Smooth muscle cell (in vitro differentiated cells): ENCODE results near the gene MBLAC1. TPM values are rescaled to one million over a fixed set of nuclear protein-coding genes. Genes with fewer than 3 reads are reported as not detected.

ENCODE experiments used
- DNase-seq: peaks from one replicate; lab custom pipeline; 2025; ENCODE audit not compliant: unreplicated experiment; lab: John Stamatoyannopoulos, UW
- H2AFZ ChIP-seq: fragments of 200-600 bp; sonication (generic); 2 replicates; pipeline ENCODE4 v1.6.0; 2016; ENCODE audit warnings: antibody characterized with exemption, low read depth, mild to moderate bottlenecking
- H3F3A ChIP-seq: fragments of 200-600 bp; sonication (generic); 2 replicates; pipeline ENCODE4 v1.6.0; 2017; ENCODE audit warnings: antibody characterized with exemption, low read depth
- H3K27ac ChIP-seq: fragments of 200-600 bp; sonication (generic); 2 replicates; pipeline ENCODE4 v1.5.1; 2016; ENCODE audit warnings: low read depth, mild to moderate bottlenecking
- H3K27me3 ChIP-seq: fragments of 200-600 bp; sonication (generic); 2 replicates; pipeline ENCODE4 v1.6.1; 2016; ENCODE audit warnings: low read depth, mild to moderate bottlenecking
- H3K36me3 ChIP-seq: fragments of 200-600 bp; sonication (generic); 2 replicates; pipeline ENCODE4 v1.5.1; 2016; ENCODE audit warnings: low read depth
- H3K4me1 ChIP-seq: fragments of 200-600 bp; sonication (generic); 2 replicates; pipeline ENCODE4 v1.5.1; 2016; ENCODE audit warnings: low read depth
- H3K4me2 ChIP-seq: fragments of 200-600 bp; sonication (generic); 2 replicates; pipeline ENCODE4 v1.6.0; 2016; ENCODE audit warnings: mild to moderate bottlenecking
- H3K4me3 ChIP-seq: fragments of 200-600 bp; sonication (generic); 2 replicates; pipeline ENCODE4 v1.5.1; 2016; ENCODE audit warnings: mild to moderate bottlenecking
- H3K79me2 ChIP-seq: fragments of 200-600 bp; sonication (generic); 2 replicates; pipeline ENCODE4 v1.6.0; 2016; ENCODE audit warnings: low read depth, mild to moderate bottlenecking
- H3K9ac ChIP-seq: fragments of 200-600 bp; sonication (generic); 2 replicates; pipeline ENCODE4 v1.6.0; 2016; ENCODE audit warnings: low read depth
- H3K9me3 ChIP-seq: fragments of 200-600 bp; sonication (generic); replicated peaks from 2 replicates; pipeline ENCODE4 v1.5.1; 2016; ENCODE audit warnings: low read depth
- H4K20me1 ChIP-seq: fragments of 200-600 bp; sonication (generic); 2 replicates; pipeline ENCODE4 v1.6.0; 2016; ENCODE audit warnings: low read depth
- CTCF ChIP-seq: fragments of 200-600 bp; sonication (generic); IDR thresholded peaks from 2 replicates; pipeline ENCODE4 v1.5.1; 2017; ENCODE audit warnings: borderline replicate concordance, mild to moderate bottlenecking, antibody characterized with exemption; ENCODE audit not compliant: insufficient read depth, poor library complexity, severe bottlenecking
- WGBS: methylation state at CpG from one replicate; pipeline ENCODE4 v1.1.7; 2016; ENCODE audit warnings: low lambda C conversion rate; 5-methylcytosine and 5-hydroxymethylcytosine counted together
- polyA plus RNA-seq: library from polyadenylated mRNA; unstranded; fragments of >200 nt; fragmentation: Nextera tagmentation; extraction: Ambion mirVana; gene quantifications from 2 replicates; pipeline ENCODE4 v1.2.1, GENCODE V29; 2016
- total RNA-seq: library from RNA; depleted of rRNA; stranded (reverse); fragments of >200 nt; gene quantifications from 2 replicates; pipeline ENCODE4 v1.2.3, GENCODE V29; 2014

The MBLAC1 gene
- total and polyA plus RNA-seq, 2 experiments from 2014 or later, result 0.76 to 2.3 TPM

GRCh38 chr7:100155553-100156317 lies 29.0 kb downstream of the MBLAC1 start:
- Histone ChIP-seq H2AFZ (no peak overlapping the region), H4K20me1 (peaks cover 27% of the 10 kb centered on the region), H3K27me3 (no peaks in the 10 kb centered on the region), H3K27ac (no peak overlapping the region), H3K4me2 (no peak overlapping the region), H3K4me3 (no peak overlapping the region), H3F3A (peaks cover 10% of the 10 kb centered on the region), H3K79me2 (no peaks in the 10 kb centered on the region), H3K9me3 (no peaks in the 10 kb centered on the region), H3K36me3 (no peaks in the 10 kb centered on the region), H3K9ac (no peak overlapping the region), H3K4me1 (peaks cover 9% of the 10 kb centered on the region)
- TF ChIP-seq CTCF, result no peak
- 89% methylated on average over 20 of the region's 20 CpGs for WGBS
- DNase-seq, result no peak

DNA sequence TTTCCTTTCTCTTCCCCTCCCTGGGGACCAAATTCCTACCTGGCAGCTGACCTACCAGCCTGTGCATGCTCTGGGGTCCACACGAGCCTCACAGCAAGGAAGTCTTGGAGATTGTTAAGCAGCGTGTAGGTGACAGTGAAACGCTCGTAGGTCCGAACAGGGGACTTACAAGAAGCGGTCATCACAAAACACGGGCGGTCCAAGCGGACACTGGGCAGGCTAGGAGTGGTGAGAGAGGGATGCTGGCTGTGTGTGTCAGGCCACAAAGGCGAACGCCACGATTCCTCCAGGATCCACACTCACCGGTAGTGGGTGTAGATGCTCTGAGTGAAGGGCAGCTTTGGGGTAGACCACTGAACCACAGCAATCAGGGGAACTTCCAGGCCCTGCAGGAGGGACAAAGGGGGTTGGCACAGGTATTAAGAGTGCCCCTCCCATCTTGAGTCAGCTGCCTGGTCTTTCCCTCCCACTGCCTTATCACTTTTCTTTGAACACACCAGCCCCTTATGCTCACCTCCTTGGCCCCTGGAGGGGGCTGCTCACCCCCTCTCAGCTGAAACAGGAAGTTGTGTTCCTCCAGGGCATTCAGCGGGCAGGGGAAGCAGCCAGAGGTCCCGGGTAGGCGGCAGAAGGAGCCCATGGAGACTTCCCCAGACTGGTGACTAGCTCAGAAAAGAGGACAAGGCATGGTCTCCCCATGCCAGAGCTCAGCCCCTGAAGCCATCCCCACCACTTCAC lies 29.7 kb downstream of the MBLAC1 start:
- Histone ChIP-seq H3K27ac (no peak overlapping the region), H3K4me1 (peaks cover 9% of the 10 kb centered on the region), H3K9ac (no peak overlapping the region), H3K9me3 (no peaks in the 10 kb centered on the region), H3K4me2 (no peak overlapping the region), H4K20me1 (peaks cover 27% of the 10 kb centered on the region), H3K27me3 (no peaks in the 10 kb centered on the region), H3K4me3 (no peak overlapping the region), H2AFZ (no peak overlapping the region), H3K36me3 (no peaks in the 10 kb centered on the region), H3F3A (peaks cover 10% of the 10 kb centered on the region), H3K79me2 (no peaks in the 10 kb centered on the region)
- DNase-seq, result no peak
- no peak for TF ChIP-seq CTCF
- WGBS, result 93% methylated on average over 16 of the region's 16 CpGs

DNA sequence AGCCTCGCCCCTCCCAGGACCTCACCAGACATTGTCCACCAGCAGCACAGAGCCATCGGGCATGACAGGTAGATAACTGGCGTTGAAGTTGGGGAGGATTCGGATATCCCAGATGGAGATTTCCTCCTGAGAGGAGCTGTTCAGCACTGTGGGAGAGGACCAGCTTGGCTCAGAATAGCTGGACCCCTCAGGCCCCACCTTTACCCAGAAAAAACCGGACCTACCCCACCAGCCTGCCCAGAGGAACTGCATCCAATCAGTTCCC lies 30.2 kb downstream of the MBLAC1 start:
- no peak for DNase-seq
- WGBS, result 90% methylated on average over 5 of the region's 5 CpGs

More for the DNA sequence above, 30.2 kb downstream of the MBLAC1 start:
- no peak overlapping the region for H2AFZ ChIP-seq
- peaks cover 27% of the 10 kb centered on the region for H4K20me1 ChIP-seq
- no peaks in the 10 kb centered on the region for H3K9me3 ChIP-seq
- peaks cover 10% of the 10 kb centered on the region for H3F3A ChIP-seq
- no peak overlapping the region for H3K27ac ChIP-seq
- no peaks in the 10 kb centered on the region for H3K79me2 ChIP-seq
- no peaks in the 10 kb centered on the region for H3K27me3 ChIP-seq
- no peak overlapping the region for H3K9ac ChIP-seq
- H3K4me3 ChIP-seq, result peak overlapping the region; percentile 100
- TF ChIP-seq CTCF, result no peak
- peaks cover 9% of the 10 kb centered on the region for H3K4me1 ChIP-seq
- H3K4me2 ChIP-seq, result peak overlapping the region; percentile 99
- H3K36me3 ChIP-seq, result no peaks in the 10 kb centered on the region
